Measurements from ENCODE around the gene MAST1. TPM values are rescaled to one million over a fixed set of nuclear protein-coding genes. Genes with fewer than 3 reads are reported as not detected.
"Not testable (repeated sequence)": the region's sequence is repeated elsewhere in the genome, so short reads cannot be mapped to it uniquely, and the experiment has no call there.

The MAST1 gene
- total RNA-seq, 1 experiment from 2014 or later = 0.91 TPM

DNA sequence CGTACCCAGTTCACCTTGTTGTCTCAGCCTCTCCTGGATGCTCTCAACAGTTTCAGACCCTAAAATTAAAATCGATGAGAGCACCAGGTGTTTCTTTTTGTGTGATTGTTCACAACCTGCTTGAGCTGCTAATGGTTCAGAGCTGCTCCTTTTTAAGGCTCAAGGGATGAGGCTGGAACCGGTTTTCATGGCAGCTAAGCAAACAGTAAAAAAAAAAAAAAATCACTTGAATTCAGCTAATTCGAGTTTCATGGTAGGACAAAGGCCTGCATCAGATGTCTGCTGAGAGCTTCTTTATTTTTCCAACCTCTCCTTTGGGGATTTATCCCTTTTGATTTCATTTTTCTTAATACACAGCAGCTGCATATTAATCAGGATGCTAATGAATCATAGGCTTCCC is 74.3 kb downstream of the MAST1 start:
- no peak for DNase-seq
- H3K27me3 Mint-ChIP-seq (ENCODE audit: insufficient read depth, unreplicated experiment) = no peaks in the 10 kb centered on the region
- no peak overlapping the region for H3K4me3 Mint-ChIP-seq (ENCODE audit: unreplicated experiment)
- H3K9me3 Mint-ChIP-seq (ENCODE audit: unreplicated experiment) = no peaks in the 10 kb centered on the region
- TF ChIP-seq, protein P1, sequence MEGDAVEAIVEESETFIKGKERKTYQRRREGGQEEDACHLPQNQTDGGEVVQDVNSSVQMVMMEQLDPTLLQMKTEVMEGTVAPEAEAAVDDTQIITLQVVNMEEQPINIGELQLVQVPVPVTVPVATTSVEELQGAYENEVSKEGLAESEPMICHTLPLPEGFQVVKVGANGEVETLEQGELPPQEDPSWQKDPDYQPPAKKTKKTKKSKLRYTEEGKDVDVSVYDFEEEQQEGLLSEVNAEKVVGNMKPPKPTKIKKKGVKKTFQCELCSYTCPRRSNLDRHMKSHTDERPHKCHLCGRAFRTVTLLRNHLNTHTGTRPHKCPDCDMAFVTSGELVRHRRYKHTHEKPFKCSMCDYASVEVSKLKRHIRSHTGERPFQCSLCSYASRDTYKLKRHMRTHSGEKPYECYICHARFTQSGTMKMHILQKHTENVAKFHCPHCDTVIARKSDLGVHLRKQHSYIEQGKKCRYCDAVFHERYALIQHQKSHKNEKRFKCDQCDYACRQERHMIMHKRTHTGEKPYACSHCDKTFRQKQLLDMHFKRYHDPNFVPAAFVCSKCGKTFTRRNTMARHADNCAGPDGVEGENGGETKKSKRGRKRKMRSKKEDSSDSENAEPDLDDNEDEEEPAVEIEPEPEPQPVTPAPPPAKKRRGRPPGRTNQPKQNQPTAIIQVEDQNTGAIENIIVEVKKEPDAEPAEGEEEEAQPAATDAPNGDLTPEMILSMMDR (IDR thresholded peaks at IDR 0.05; ENCODE audit: insufficient read depth in 1 of 2, low read depth in 1 of 2, low read length in 1 of 2, severe bottlenecking in 1 of 2, unreplicated experiment in 1 of 2) = no peak
- no peak overlapping the region for H3K27ac Mint-ChIP-seq (ENCODE audit: unreplicated experiment)
- BruUV-seq (replicated peaks) = no TSS peak
- H3K36me3 Mint-ChIP-seq (ENCODE audit: insufficient read depth, unreplicated experiment) = no peaks in the 10 kb centered on the region
- POLR2A ChIA-PET = no interaction called here
- intact Hi-C loops (cut with micrococcal nuclease; ENCODE audit: unreplicated experiment) = no loop called here
- no peaks in the 10 kb centered on the region for H3K9me3 ChIP-seq
- H3K4me3 ChIP-seq (ENCODE audit: low read depth, low read length) = no peak overlapping the region
- no peaks in the 10 kb centered on the region for H3K36me3 ChIP-seq (ENCODE audit: control insufficient read depth, insufficient read depth, low read length)
- no peaks in the 10 kb centered on the region for H3K4me1 ChIP-seq
- H3K27me3 ChIP-seq (replicated peaks; ENCODE audit: control insufficient read depth, insufficient read depth, low read length) = no peaks in the 10 kb centered on the region
- CTCF ChIA-PET = no interaction called here
- H3K4me1 Mint-ChIP-seq (ENCODE audit: low read depth, unreplicated experiment) = no peaks in the 10 kb centered on the region

DNA sequence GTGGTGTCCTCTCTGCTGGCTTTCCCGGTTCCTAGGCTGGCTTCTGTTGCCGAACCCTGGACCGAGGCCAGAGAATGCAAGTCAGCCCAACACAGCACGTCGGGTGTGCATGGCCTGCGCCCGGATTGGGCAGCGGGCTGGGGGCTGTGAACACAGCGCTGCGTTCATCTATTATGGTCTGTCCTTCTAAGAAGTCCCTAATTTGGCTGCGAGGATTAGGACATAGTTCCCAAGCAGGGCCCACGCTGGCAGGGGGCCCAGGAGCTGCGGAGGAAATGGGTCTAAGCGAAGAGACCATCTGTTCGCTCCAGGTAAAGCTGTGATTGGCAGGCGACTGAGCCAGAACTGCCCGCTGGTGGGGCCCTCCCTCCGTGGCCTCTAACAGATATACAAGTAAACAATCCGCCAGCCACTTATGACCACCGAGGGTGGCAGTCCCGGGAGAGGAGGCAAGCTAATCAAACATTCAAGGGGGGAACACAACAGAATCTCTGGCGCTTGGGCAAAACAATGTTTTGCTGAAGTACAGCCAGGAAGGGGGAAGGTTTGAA is 74.8 kb downstream of the MAST1 start:
- BruUV-seq (replicated peaks) = no TSS peak
- Mint-ChIP-seq H3K27me3 (ENCODE audit: insufficient read depth, unreplicated experiment) (no peaks in the 10 kb centered on the region), H3K4me1 (ENCODE audit: low read depth, unreplicated experiment) (no peaks in the 10 kb centered on the region), H3K36me3 (ENCODE audit: insufficient read depth, unreplicated experiment) (peaks cover 1% of the 10 kb centered on the region), H3K9me3 (ENCODE audit: unreplicated experiment) (no peaks in the 10 kb centered on the region), H3K27ac (ENCODE audit: unreplicated experiment) (no peak overlapping the region), H3K4me3 (ENCODE audit: unreplicated experiment) (no peak overlapping the region)
- no peaks in the 10 kb centered on the region for H3K36me3 ChIP-seq (ENCODE audit: control insufficient read depth, insufficient read depth, low read length)
- H3K9me3 ChIP-seq = no peaks in the 10 kb centered on the region
- no peak for DNase-seq
- H3K4me1 ChIP-seq = no peaks in the 10 kb centered on the region
- TF ChIP-seq, protein P1 (IDR thresholded peaks at IDR 0.05; ENCODE audit: insufficient read depth in 1 of 2, low read depth in 1 of 2, low read length in 1 of 2, severe bottlenecking in 1 of 2, unreplicated experiment in 1 of 2) = no peak
- no peak overlapping the region for H3K4me3 ChIP-seq (ENCODE audit: low read depth, low read length)
- ChIA-PET CTCF (no interaction called here), POLR2A (no interaction called here)
- no peaks in the 10 kb centered on the region for H3K27me3 ChIP-seq (replicated peaks; ENCODE audit: control insufficient read depth, insufficient read depth, low read length)
- intact Hi-C loops (cut with micrococcal nuclease; ENCODE audit: unreplicated experiment) = no loop called here

DNA sequence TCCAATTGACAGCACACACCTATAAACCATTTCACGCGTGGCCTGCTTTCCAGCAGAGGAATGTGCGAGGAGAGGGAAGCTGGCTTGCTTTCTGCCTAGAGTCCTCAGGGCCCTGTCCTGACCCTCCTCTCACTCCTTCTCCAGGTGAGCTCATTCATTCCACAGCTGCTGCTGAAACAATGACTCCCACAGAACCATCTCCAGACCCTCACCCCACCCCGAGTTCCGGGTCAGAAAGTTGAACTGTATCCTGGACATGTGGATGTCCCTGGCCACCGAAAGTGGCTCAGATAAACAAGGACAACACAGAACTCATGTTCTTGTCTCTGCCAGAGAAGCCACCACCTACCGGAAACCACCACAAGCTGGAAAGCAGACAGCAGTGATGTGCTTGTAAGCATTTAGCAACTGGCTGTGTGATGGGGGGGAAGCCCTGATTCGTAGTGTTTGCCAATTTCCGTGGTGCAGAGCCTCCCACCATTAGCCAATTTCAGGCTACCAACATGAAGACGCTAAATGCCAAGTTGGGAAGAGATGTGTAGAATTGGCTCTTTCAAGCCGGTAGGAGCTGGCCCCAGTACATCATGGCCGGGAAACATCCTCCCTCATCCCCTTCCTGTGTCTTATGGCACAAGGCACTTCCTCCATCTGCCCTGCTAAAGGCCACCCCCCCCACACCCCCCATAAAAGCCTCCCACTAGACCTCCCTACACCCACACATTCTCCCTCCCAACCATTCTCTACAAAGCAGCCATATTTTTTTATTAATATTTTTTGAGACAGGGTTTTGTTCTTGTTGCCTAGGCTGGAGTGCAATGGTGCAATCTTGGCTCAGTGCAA is 75.8 kb downstream of the MAST1 start:
- Histone ChIP-seq H3K36me3 (ENCODE audit: control insufficient read depth, insufficient read depth, low read length) (no peaks in the 10 kb centered on the region), H3K4me3 (ENCODE audit: low read depth, low read length) (no peak overlapping the region), H3K27me3 (replicated peaks; ENCODE audit: control insufficient read depth, insufficient read depth, low read length) (no peaks in the 10 kb centered on the region), H3K9me3 (no peaks in the 10 kb centered on the region), H3K4me1 (no peaks in the 10 kb centered on the region)
- DNase-seq = no peak
- Mint-ChIP-seq H3K27me3 (ENCODE audit: insufficient read depth, unreplicated experiment) (no peaks in the 10 kb centered on the region), H3K36me3 (ENCODE audit: insufficient read depth, unreplicated experiment) (peaks cover 11% of the 10 kb centered on the region), H3K4me3 (ENCODE audit: unreplicated experiment) (no peak overlapping the region), H3K9me3 (ENCODE audit: unreplicated experiment) (no peaks in the 10 kb centered on the region), H3K4me1 (ENCODE audit: low read depth, unreplicated experiment) (no peaks in the 10 kb centered on the region), H3K27ac (ENCODE audit: unreplicated experiment) (no peak overlapping the region)
- CTCF ChIA-PET = no interaction called here
- POLR2A ChIA-PET = no interaction called here
- TF ChIP-seq, protein P1 (IDR thresholded peaks at IDR 0.05; ENCODE audit: insufficient read depth in 1 of 2, low read depth in 1 of 2, low read length in 1 of 2, severe bottlenecking in 1 of 2, unreplicated experiment in 1 of 2) = no peak
- no TSS peak for BruUV-seq (replicated peaks)
- intact Hi-C loops (cut with micrococcal nuclease; ENCODE audit: unreplicated experiment) = no loop called here

DNA sequence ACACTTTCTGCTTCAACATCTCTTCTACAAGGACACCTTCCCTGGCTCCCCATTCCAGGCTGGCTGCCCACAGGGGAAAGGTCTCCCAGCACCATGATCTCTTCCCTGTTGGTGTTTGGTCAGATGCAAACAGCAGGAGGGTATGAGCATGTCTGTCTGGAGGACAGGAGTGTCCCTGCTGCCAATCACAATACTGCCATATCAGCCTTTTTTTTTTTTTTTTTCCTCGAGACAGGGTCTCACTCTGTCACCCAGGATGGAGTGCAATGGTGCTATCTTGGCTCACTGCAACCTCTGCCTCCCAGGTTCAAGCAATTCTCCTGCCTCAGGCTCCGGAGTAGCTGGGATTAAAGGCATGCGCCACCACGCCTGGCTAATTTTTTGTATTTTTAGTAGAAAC is 77.5 kb downstream of the MAST1 start:
- H3K9me3 Mint-ChIP-seq (ENCODE audit: unreplicated experiment); BruUV-seq (replicated peaks); H3K27me3 Mint-ChIP-seq (ENCODE audit: insufficient read depth, unreplicated experiment); H3K4me3 Mint-ChIP-seq (ENCODE audit: unreplicated experiment); intact Hi-C loops (cut with micrococcal nuclease; ENCODE audit: unreplicated experiment); H3K4me3 ChIP-seq (ENCODE audit: low read depth, low read length); H3K27ac Mint-ChIP-seq (ENCODE audit: unreplicated experiment); H3K4me1 Mint-ChIP-seq (ENCODE audit: low read depth, unreplicated experiment); H3K4me1 ChIP-seq; DNase-seq; H3K9me3 ChIP-seq; POLR2A ChIA-PET; H3K36me3 ChIP-seq (ENCODE audit: control insufficient read depth, insufficient read depth, low read length); H3K27me3 ChIP-seq (replicated peaks; ENCODE audit: control insufficient read depth, insufficient read depth, low read length): not testable (repeated sequence)
- CTCF ChIA-PET = interaction anchor here (0.7 kb wide), 1 partner anchor 31 kb away, joined by 7 read pairs; no protein-coding TSS in a partner anchor
- peaks cover 29% of the 10 kb centered on the region for H3K36me3 Mint-ChIP-seq (ENCODE audit: insufficient read depth, unreplicated experiment)
